IMR-90 (cell line): ENCODE measurements around the gene TAPT1. TPM values are rescaled to one million over a fixed set of nuclear protein-coding genes. Genes with fewer than 3 reads are reported as not detected.

Source experiments
- ATAC-seq: fragments of 200-7000 bp; cut with Tn5 transposase; 2 replicates; pipeline ENCODE4 v1.9.1; 2020; ENCODE audit warnings: low read depth, mild to moderate bottlenecking, moderate library complexity
- BruUV-seq: library from RNA; stranded (reverse); fragments of 400-500 nt; replicated peaks from 2 replicates; lab custom pipeline; 2021; lab: Mats Ljungman, UMichigan
- CTCF ChIA-PET: fragments of 300-600 bp; formaldehyde crosslinking; extraction: SDS; loops from one replicate; lab custom pipeline; 2021; ENCODE audit warnings: antibody characterized with exemption; lab: Yijun Ruan, JAX
- POLR2A ChIA-PET: fragments of 300-600 bp; sonication (Branson Sonifier 250); formaldehyde crosslinking; loops from one replicate; lab custom pipeline; 2022; ENCODE audit warnings: antibody characterized with exemption; ENCODE audit not compliant: unreplicated experiment; lab: Charles Lee
- DNase-seq: peaks from one replicate; pipeline ENCODE4 v3.0.0; 2013
- H2AFZ ChIP-seq: replicated peaks from 2 replicates; pipeline ENCODE3; 2013; ENCODE audit warnings: low read length, mild to moderate bottlenecking; ENCODE audit not compliant: poor library complexity
- H2AK5ac ChIP-seq: 2 replicates; pipeline ENCODE4 v1.6.1; 2013; ENCODE audit warnings: low read depth, low read length, inconsistent platforms
- H2AK9ac ChIP-seq: replicated peaks from 2 replicates; pipeline ENCODE3; 2013; ENCODE audit warnings: mild to moderate bottlenecking, low read depth, low read length, moderate library complexity; ENCODE audit not compliant: poor library complexity
- H2BK120ac ChIP-seq: 2 replicates; pipeline ENCODE4 v1.6.1; 2013; ENCODE audit warnings: low read depth, low read length, inconsistent platforms
- H2BK15ac ChIP-seq: 3 replicates; pipeline ENCODE4 v1.6.1; 2013; ENCODE audit warnings: low read depth, low read length, inconsistent platforms
- H2BK20ac ChIP-seq: 2 replicates; pipeline ENCODE4 v1.6.1; 2013; ENCODE audit warnings: low read depth, mild to moderate bottlenecking, inconsistent platforms, low read length, moderate library complexity
- H2BK5ac ChIP-seq: 2 replicates; pipeline ENCODE4 v1.6.1; 2013; ENCODE audit warnings: mild to moderate bottlenecking, low read depth, low read length, inconsistent platforms; ENCODE audit not compliant: poor library complexity, severe bottlenecking
- H3K14ac ChIP-seq: replicated peaks from 2 replicates; pipeline ENCODE4 v1.6.1; 2013; ENCODE audit warnings: low read depth, low read length, inconsistent platforms
- H3K18ac ChIP-seq: 2 replicates; pipeline ENCODE4 v1.6.1; 2013; ENCODE audit warnings: low read depth, low read length, control low read depth
- H3K23ac ChIP-seq: 2 replicates; pipeline ENCODE4 v1.6.1; 2013; ENCODE audit warnings: low read depth, low read length, inconsistent platforms
- H3K27ac ChIP-seq: 2 replicates; pipeline ENCODE4 v1.5.1; 2013; ENCODE audit warnings: mild to moderate bottlenecking, control low read depth, low read length; ENCODE audit not compliant: insufficient read depth
- H3K27me3 ChIP-seq: 2 replicates; pipeline ENCODE4 v1.6.1; 2013; ENCODE audit warnings: low read length; ENCODE audit not compliant: control insufficient read depth, insufficient read depth
- H3K36me3 ChIP-seq: 2 replicates; pipeline ENCODE4 v1.6.1; 2013; ENCODE audit warnings: low read length, mixed read lengths; ENCODE audit not compliant: control insufficient read depth, insufficient read depth
- H3K4ac ChIP-seq: 2 replicates; pipeline ENCODE4 v1.6.1; 2013; ENCODE audit warnings: low read depth, low read length, inconsistent platforms
- H3K4me1 ChIP-seq: 2 replicates; pipeline ENCODE4 v1.6.1; 2013; ENCODE audit warnings: low read length, mixed read lengths; ENCODE audit not compliant: control insufficient read depth, insufficient read depth
- H3K4me2 ChIP-seq: 2 replicates; pipeline ENCODE4 v1.6.1; 2013; ENCODE audit warnings: low read depth, mild to moderate bottlenecking, control low read depth, low read length, moderate library complexity
- H3K4me3 ChIP-seq: 2 replicates; pipeline ENCODE4 v1.5.1; 2013; ENCODE audit warnings: low read depth, mild to moderate bottlenecking, control low read depth, low read length, moderate library complexity; ENCODE audit not compliant: insufficient read depth
- H3K56ac ChIP-seq: 2 replicates; pipeline ENCODE4 v1.6.1; 2013; ENCODE audit warnings: low read length, inconsistent platforms; ENCODE audit not compliant: insufficient read depth; ENCODE audit errors: extremely low read depth
- H3K79me1 ChIP-seq, 2 experiments: 2 replicates each; pipeline ENCODE4 v1.6.1; 2013; ENCODE audit warnings: low read length in 2 of 2, inconsistent platforms in 1 of 2, low read depth in 1 of 2
- H3K9ac ChIP-seq: 2 replicates; pipeline ENCODE4 v1.6.1; 2013; ENCODE audit warnings: low read depth, low read length, control low read depth
- H3K9me1 ChIP-seq: 2 replicates; pipeline ENCODE4 v1.6.1; 2013; ENCODE audit warnings: low read length, inconsistent platforms; ENCODE audit not compliant: insufficient read depth
- H3K9me3 ChIP-seq: 2 replicates; pipeline ENCODE4 v1.6.1; 2013; ENCODE audit warnings: low read length; ENCODE audit not compliant: control insufficient read depth, insufficient read depth
- H4K20me1 ChIP-seq: 2 replicates; pipeline ENCODE4 v1.6.1; 2013; ENCODE audit warnings: low read length, inconsistent platforms; ENCODE audit not compliant: insufficient read depth
- H4K5ac ChIP-seq: 2 replicates; pipeline ENCODE4 v1.6.1; 2013; ENCODE audit warnings: mild to moderate bottlenecking, low read depth, low read length, control low read depth
- H4K8ac ChIP-seq, 2 experiments: 2 replicates each; pipeline ENCODE4 v1.6.1; 2013; ENCODE audit warnings: low read depth in 2 of 2, low read length in 2 of 2, control low read depth in 1 of 2, inconsistent platforms in 1 of 2
- H4K91ac ChIP-seq: 2 replicates; pipeline ENCODE4 v1.6.1; 2013; ENCODE audit warnings: low read depth, low read length, inconsistent platforms; ENCODE audit not compliant: insufficient read depth
- BHLHE40 ChIP-seq: fragments of 150-350 bp; IDR thresholded peaks from 2 replicates; pipeline ENCODE4 v1.6.1; 2016; ENCODE audit warnings: mild to moderate bottlenecking, low read depth, low read length
- CEBPB ChIP-seq: IDR thresholded peaks from 2 replicates; pipeline ENCODE4 v1.6.1; 2012; ENCODE audit warnings: low read depth, low read length, improper control_type of control experiment
- CHD1 ChIP-seq: IDR thresholded peaks from 2 replicates; pipeline ENCODE4 v1.6.1; 2012; ENCODE audit warnings: low read depth, low read length, improper control_type of control experiment
- FOS ChIP-seq: fragments of 150-350 bp; IDR thresholded peaks from 2 replicates; pipeline ENCODE4 v1.6.1; 2016; ENCODE audit warnings: low read depth, low read length
- MAFK ChIP-seq: IDR thresholded peaks from 2 replicates; pipeline ENCODE4 v1.6.1; 2012; ENCODE audit warnings: low read depth, low read length, improper control_type of control experiment
- MAZ ChIP-seq: IDR thresholded peaks from 2 replicates; pipeline ENCODE4 v1.6.1; 2012; ENCODE audit warnings: low read depth, mild to moderate bottlenecking, low read length, improper control_type of control experiment, moderate library complexity, borderline replicate concordance
- MXI1 ChIP-seq: IDR thresholded peaks from 2 replicates; pipeline ENCODE4 v1.6.1; 2012; ENCODE audit warnings: low read depth, mild to moderate bottlenecking, low read length, moderate library complexity, borderline replicate concordance
- NFE2L2 ChIP-seq: fragments of 150-350 bp; IDR thresholded peaks from 2 replicates; pipeline ENCODE4 v1.6.1; 2016; ENCODE audit warnings: low read depth, mild to moderate bottlenecking, low read length
- POLR2A ChIP-seq: IDR thresholded peaks from 2 replicates; pipeline ENCODE4 v1.6.1; 2012; ENCODE audit warnings: mild to moderate bottlenecking, low read depth, low read length
- RAD21 ChIP-seq: IDR thresholded peaks from 2 replicates; pipeline ENCODE4 v1.6.1; 2012; ENCODE audit warnings: low read length, improper control_type of control experiment
- RCOR1 ChIP-seq: IDR thresholded peaks from 2 replicates; pipeline ENCODE4 v1.6.1; 2012; ENCODE audit warnings: mild to moderate bottlenecking, low read length, improper control_type of control experiment; ENCODE audit not compliant: insufficient replicate concordance
- RFX5 ChIP-seq: IDR thresholded peaks from 2 replicates; pipeline ENCODE4 v1.8.0; 2012; ENCODE audit warnings: low read depth, mild to moderate bottlenecking, low read length, moderate library complexity
- SMC3 ChIP-seq: fragments of 150-350 bp; IDR thresholded peaks from 2 replicates; pipeline ENCODE4 v1.6.1; 2016; ENCODE audit warnings: low read depth, mild to moderate bottlenecking, antibody characterized with exemption, low read length, moderate library complexity
- WGBS, 2 experiments: methylation state at CpG; one replicate each; pipeline versions ENCODE4 v1.1.5 to v1.1.7; 2013; ENCODE audit warnings: missing lambda C conversion rate in 2 of 2; ENCODE audit not compliant: insufficient read length in 1 of 2; ENCODE audit errors: extremely low coverage in 2 of 2; 5-methylcytosine and 5-hydroxymethylcytosine counted together
- dilution Hi-C: fragments of 300-500 bp; cut with HindIII; formaldehyde crosslinking; loops from one replicate; pipeline ENCODE4 v1.14.3; 2018; ENCODE audit warnings: low sequenced_read_pairs; ENCODE audit not compliant: unreplicated experiment
- in situ Hi-C: fragments of 300-500 bp; cut with MboI; formaldehyde crosslinking; loops from 3 replicates; pipeline ENCODE4 v1.14.3; 2019; ENCODE audit warnings: low sequenced_read_pairs, inconsistent platforms, mixed read lengths
- intact Hi-C: fragments of 100-400 bp; cut with micrococcal nuclease; formaldehyde crosslinking; loops from 2 replicates; pipeline ENCODE4 v1.10.0; 2022
- polyA plus RNA-seq, 3 experiments: library from polyadenylated mRNA; depleted of rRNA; stranded (reverse); fragments of >200 nt; gene quantifications; 2 replicates each; pipeline ENCODE4 v1.2.3, GENCODE V29; 2012; ENCODE audit warnings: low replicate concordance in 1 of 3
- total RNA-seq: library from RNA; depleted of rRNA; stranded (reverse); fragments of >200 nt; gene quantifications from 2 replicates; pipeline ENCODE4 v1.2.3, GENCODE V29; 2012
- TF ChIP-seq, protein P1 (sequence below): fragments of 150-350 bp; IDR thresholded peaks from 2 replicates; pipeline ENCODE4 v1.6.1; 2017; ENCODE audit warnings: mild to moderate bottlenecking, antibody characterized with exemption, low read length, low read depth
- TF ChIP-seq, protein P2 (sequence below): conservative IDR thresholded peaks from 2 replicates; pipeline ENCODE4 v1.5.1; 2012; ENCODE audit warnings: mild to moderate bottlenecking, low read depth, low read length, improper control_type of control experiment
- TF ChIP-seq, protein P3 (sequence below): fragments of 150-350 bp; IDR thresholded peaks from 2 replicates; pipeline ENCODE4 v1.6.1; 2016; ENCODE audit warnings: low read depth, mild to moderate bottlenecking, low read length, moderate library complexity, borderline replicate concordance

Gene TAPT1
- total and polyA plus RNA-seq, 2 of the 4 experiments (the other 2 are of a cell fraction): 5.6 to 12.2 TPM

DNA sequence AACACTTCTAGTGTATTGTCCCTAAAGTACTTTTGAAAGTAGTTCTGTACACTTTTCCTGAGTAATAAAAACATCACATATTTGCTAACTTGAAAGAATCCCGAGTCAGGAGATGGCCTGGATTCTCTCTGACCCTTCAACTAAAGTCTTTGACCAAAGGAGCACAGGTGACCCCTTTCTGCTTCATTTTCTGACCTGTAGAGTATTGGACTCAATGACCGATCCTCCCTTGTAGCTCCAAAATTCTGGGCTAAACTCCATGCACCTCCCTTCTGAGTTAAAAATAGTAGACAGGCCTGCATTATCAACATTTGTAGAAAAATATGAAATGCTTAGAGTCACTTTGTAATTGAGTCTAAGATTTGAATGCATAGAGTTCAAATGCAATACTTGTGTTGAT is 4.0 kb upstream of the TAPT1 start:
- no peaks in the 10 kb centered on the region for H3K27me3 ChIP-seq

More for the DNA sequence above, 4.0 kb upstream of the TAPT1 start:
- Histone ChIP-seq H2AK5ac (no peak overlapping the region), H3K23ac (no peak overlapping the region), H4K91ac (no peak overlapping the region), H3K36me3 (no peaks in the 10 kb centered on the region), H3K9me3 (no peaks in the 10 kb centered on the region), H4K8ac (no peak overlapping the region), H2AFZ (no peak overlapping the region), H3K9ac (no peak overlapping the region), H3K4me2 (no peak overlapping the region), H2BK15ac (no peak overlapping the region), H2BK5ac (no peak overlapping the region), H3K4ac (no peak overlapping the region), H3K4me1 (no peaks in the 10 kb centered on the region), H3K4me3 (no peak overlapping the region), H3K9me1 (no peaks in the 10 kb centered on the region), H3K18ac (no peak overlapping the region), H3K27ac (no peak overlapping the region), H3K14ac (no peak overlapping the region), H2AK9ac (no peak overlapping the region), H3K79me1 (no peaks in the 10 kb centered on the region; a peak in 2 of 4 replicates), H2BK120ac (no peak overlapping the region), H4K5ac (no peak overlapping the region), H3K56ac (no peak overlapping the region), H4K20me1 (no peaks in the 10 kb centered on the region), H2BK20ac (no peak overlapping the region)
- ChIA-PET POLR2A (no interaction called here), CTCF (no interaction called here)
- no peak for DNase-seq
- dilution Hi-C loops: no loop called here
- WGBS, 2 experiments: no CpG with 5 or more reads among the region's 2 CpGs
- in situ Hi-C loops: no loop called here
- TF ChIP-seq BHLHE40: no peak
- no peak for TF ChIP-seq MAZ
- TF ChIP-seq, protein P1, sequence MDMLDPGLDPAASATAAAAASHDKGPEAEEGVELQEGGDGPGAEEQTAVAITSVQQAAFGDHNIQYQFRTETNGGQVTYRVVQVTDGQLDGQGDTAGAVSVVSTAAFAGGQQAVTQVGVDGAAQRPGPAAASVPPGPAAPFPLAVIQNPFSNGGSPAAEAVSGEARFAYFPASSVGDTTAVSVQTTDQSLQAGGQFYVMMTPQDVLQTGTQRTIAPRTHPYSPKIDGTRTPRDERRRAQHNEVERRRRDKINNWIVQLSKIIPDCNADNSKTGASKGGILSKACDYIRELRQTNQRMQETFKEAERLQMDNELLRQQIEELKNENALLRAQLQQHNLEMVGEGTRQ: no peak
- TF ChIP-seq RCOR1: no peak
- TF ChIP-seq RAD21: no peak
- TF ChIP-seq FOS: no peak
- TF ChIP-seq POLR2A: no peak
- TF ChIP-seq, protein P2, sequence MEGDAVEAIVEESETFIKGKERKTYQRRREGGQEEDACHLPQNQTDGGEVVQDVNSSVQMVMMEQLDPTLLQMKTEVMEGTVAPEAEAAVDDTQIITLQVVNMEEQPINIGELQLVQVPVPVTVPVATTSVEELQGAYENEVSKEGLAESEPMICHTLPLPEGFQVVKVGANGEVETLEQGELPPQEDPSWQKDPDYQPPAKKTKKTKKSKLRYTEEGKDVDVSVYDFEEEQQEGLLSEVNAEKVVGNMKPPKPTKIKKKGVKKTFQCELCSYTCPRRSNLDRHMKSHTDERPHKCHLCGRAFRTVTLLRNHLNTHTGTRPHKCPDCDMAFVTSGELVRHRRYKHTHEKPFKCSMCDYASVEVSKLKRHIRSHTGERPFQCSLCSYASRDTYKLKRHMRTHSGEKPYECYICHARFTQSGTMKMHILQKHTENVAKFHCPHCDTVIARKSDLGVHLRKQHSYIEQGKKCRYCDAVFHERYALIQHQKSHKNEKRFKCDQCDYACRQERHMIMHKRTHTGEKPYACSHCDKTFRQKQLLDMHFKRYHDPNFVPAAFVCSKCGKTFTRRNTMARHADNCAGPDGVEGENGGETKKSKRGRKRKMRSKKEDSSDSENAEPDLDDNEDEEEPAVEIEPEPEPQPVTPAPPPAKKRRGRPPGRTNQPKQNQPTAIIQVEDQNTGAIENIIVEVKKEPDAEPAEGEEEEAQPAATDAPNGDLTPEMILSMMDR: no peak
- TF ChIP-seq RFX5: no peak
- TF ChIP-seq MAFK: no peak
- no peak for TF ChIP-seq CEBPB
- TF ChIP-seq NFE2L2: no peak
- no peak for TF ChIP-seq MXI1
- TF ChIP-seq CHD1: no peak
- no peak for TF ChIP-seq SMC3
- TF ChIP-seq, protein P3, sequence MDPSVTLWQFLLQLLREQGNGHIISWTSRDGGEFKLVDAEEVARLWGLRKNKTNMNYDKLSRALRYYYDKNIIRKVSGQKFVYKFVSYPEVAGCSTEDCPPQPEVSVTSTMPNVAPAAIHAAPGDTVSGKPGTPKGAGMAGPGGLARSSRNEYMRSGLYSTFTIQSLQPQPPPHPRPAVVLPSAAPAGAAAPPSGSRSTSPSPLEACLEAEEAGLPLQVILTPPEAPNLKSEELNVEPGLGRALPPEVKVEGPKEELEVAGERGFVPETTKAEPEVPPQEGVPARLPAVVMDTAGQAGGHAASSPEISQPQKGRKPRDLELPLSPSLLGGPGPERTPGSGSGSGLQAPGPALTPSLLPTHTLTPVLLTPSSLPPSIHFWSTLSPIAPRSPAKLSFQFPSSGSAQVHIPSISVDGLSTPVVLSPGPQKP: no peak
- intact Hi-C loops: no loop called here
- BruUV-seq: no TSS peak
- ATAC-seq: no peak
